Pons (tissue), 1 donor: ENCODE results near the gene ARNT2.

Experiments used
- DNase-seq: peaks from one replicate; pipeline ENCODE4 v3.0.0-alpha.2; 2016; ENCODE audit warnings: low spot score

The ARNT2 gene

DNA sequence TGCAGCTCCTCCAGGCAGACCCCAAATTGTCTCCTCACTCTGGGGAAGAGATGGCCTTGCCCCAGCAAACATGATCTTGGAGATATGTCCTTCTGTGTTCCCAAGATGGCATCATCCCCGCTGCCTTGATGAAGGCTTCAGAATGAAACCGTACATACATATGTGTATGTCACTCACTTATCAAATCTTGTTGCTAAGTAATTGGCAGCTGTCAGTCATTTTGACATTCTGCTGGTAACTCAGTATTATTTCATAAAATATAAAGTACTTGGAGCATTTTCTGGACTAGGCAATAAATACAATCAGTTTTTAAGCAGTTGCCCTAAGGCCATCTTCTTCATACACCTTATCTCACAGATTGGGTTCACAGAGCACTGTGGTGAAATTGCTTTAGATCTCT lies 62.4 kb downstream of the ARNT2 start:
- DNase-seq: no peak

DNA sequence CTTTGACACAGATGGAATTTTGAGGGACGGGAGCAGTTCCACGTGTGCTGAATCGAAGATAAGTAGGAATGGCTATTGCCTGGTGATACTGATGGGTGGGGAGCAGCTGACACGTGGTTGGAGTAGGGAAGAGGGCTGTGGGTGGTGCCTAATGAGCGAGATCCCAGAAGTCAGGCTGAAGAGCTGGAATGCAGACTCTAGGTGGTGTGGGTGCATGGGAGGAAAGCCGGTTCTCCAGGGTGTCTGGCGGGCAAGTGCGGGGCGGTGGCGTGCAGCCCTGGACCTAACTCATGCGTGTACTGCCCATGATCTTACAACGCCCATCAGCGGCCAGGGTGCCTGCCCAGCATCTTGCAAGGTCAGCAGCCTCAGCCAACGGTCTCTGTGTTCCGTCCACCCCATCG lies 63.1 kb downstream of the ARNT2 start:
- no peak for DNase-seq

DNA sequence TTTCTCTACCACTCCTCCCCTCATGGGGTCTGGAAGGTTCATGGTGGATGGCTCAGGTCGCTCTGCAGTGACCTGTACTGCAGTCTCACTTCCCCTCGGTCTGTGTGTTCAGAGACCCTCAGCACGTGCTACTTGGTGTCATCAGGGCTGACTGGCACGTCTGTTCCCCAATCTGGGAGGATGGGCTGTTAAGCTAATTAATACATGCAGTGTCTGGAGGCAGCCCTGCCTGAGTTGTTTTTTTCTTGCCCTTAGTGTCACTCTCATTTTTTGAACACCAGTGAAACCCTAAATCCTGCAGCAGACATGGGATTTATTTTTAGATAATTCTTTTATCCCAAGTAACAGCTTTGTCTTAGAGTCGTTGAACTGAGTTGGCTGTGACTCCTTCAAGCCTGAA lies 64.6 kb downstream of the ARNT2 start:
- no peak for DNase-seq

DNA sequence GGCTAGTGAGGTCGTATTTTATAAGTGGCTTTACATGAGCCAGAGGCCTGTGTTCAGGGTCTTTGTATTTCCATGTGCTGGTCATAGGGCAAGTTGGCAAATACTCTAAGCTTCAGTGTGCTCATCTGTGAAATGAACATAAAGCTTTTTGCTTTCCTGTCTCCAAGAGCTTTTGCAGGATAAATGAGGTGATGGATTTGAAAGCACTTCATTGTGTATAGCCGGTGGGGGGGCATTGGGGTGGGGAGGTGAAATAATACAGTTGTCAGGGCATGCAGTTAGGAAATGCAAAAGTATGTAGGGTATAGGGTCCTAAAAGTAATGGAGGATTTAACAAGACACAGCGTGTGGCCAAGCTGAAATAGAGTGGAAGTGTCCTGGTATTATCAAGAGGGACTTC lies 67.7 kb downstream of the ARNT2 start:
- DNase-seq: no peak

DNA sequence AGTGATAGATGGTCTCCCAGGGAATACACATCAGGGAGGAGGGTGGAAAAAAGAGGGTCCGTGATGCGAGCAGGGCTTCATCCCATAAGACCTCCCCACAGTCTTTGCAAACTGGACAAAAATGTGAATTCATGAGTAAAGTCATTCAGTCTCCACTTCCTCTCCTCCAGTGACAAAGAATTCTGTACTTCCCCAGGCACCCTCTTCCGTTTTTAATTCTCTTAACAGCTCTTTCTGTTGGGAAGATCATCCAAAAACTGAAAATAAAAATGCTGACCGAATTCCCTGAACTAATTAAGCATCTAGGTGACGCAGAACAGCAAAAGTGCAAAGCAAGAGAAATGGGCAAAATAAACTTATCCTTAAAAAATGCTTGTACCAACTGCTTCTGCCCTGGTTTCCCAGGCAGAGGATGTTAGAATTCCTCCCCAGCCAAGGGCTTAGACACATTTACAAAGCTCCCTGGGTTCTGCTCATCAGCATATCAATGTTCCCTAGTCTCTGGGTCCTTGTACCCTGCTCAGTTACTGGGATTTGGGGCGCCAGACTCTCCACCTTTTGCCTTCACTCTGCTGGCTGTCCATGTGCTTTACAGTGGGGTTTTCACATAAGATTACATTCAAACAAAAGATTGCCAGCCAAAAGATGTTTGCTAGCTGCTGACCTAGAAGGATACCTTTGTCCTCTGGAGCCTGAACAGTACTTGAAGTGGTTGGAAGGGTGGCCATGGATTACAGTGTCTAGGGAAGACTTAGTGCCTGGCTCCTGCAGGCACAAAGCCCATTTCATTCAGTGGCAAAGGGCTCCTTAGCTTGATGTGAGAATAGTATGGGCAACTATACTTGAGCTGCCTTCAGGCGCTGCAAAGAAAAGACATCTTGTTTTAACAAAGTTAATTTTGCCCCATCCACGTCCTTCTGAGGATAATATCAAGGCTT lies 69.4 kb downstream of the ARNT2 start:
- peak; percentile 27 for DNase-seq

GRCh38 chr15:80474224-80475215 lies 70.3 kb downstream of the ARNT2 start:
- no peak for DNase-seq

DNA sequence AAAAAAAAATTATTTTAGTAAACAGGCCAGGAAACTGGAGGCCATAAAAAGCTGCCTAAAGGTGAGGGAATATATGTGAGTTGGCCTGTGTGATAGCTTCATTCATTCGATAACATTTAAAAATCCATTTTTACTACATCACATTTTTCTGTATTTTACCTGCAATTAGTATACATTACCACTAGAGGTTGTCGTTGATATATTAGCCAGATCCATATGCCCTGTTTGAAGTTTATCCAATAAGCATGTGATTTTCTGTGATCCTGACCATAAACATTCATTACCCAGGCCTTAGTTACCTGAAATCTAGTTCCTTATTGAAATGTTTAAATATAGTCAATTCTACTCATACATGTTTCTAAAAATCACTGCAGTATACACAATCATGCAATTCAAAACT lies 71.4 kb downstream of the ARNT2 start:
- DNase-seq: no peak

GRCh38 chr15:80476036-80476435 lies 71.9 kb downstream of the ARNT2 start:
- no peak for DNase-seq

DNA sequence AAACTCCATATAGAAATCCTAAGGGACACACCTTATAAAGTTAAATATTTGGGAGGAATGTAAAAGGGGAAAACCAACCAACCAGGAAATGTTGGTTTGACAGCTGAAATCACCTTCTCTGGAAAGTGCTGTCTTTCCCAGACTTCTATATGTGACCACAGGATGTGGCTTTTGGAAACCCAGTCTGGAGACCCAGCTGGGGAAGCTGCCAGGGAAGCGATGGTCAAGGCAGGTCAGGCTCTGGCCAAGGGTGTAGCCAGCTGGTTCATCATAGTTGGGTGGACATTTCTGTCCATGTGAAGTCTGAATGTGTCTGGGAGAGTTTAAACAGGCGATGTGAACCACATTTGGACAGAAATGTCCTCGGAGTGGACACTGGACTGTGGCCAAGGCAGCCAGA lies 73.9 kb downstream of the ARNT2 start:
- no peak for DNase-seq

GRCh38 chr15:80479191-80479590 lies 75.0 kb downstream of the ARNT2 start:
- no peak for DNase-seq

DNA sequence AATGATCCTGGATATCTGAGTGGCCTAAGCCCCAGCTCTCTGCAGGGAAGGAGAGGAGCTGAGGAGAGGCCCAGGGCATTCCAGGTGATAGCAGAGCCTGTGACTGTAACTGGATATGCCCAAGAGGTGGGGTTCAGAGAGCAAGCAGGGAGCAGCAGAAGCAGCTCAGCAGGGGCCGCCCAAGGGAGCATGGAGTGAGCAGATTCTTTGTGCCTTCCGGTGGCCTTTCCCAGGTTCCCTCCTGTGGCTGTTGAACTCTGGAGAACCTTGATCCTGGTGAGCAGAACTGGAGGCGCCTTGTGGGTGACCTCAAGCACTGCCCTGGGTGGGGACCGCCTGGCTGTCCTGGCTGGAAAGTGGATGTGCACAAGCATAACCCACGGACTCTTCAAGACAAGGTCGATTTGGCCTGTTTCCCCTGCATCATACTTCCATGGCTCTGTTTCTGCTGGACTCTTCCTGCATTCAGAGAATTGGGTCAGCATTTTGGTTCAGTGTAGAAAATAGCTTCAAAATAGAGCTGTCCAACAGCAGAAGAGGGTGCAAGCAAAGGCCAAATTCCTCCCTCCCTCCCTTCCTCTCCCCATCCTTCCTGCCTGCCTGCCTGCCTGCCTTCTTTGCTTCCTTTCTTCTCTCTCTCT lies 76.1 kb downstream of the ARNT2 start:
- DNase-seq: no peak

DNA sequence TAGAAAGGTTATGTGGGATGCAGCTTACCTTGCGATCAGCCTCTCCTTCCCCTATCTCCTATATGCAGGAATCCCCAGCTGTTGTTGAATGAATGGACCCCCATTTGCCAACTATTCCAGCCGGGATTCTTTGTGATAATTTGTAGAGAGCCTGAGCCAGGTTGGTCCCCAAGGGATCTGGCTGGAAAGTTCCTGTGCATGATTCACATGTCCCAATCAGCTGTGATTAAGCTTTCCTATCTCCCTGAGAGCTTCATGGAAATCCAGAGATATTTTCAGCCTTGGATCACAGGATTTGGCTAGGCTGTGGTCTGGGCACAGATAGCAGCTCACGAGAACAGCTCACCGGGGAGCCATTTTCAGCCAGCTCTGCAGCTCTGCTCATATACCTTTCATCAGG lies 76.7 kb downstream of the ARNT2 start:
- DNase-seq: no peak

- no peak for DNase-seq
Measured at GRCh38 chr15:80482696-80483095, 78.5 kb downstream of the ARNT2 start.

GRCh38 chr15:80483725-80484161 lies 79.6 kb downstream of the ARNT2 start:
- DNase-seq: no peak

- DNase-seq: no peak
Measured at GRCh38 chr15:80484333-80484864, 80.2 kb downstream of the ARNT2 start.

GRCh38 chr15:80485370-80486164 lies 81.4 kb downstream of the ARNT2 start:
- DNase-seq: no peak

DNA sequence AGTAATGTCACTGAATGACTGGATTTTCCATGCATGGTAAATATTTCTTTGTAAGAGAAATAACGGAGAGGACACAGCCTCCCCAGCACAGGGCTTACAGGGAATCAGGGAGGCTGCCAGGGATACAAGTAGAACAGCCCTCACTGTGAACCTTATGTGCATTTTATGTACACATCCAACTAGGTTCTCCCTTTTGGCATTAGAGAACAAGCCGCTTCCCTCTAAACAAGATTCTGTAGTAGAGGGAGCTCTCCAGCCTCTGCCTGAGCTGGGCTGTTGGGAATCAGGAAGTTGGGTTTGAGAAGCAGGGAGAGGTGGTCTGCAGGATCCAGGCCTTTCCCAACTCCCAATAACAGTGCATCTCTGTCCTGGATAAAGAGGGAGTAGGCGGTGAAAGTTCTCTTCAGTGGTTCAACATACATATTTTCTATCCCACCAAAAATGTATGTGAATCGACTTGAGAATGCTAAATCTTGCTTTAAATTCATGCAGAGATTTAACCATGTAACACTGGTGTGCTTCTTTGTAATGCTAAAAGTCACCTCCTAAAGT lies 83.7 kb downstream of the ARNT2 start:
- DNase-seq: no peak

DNA sequence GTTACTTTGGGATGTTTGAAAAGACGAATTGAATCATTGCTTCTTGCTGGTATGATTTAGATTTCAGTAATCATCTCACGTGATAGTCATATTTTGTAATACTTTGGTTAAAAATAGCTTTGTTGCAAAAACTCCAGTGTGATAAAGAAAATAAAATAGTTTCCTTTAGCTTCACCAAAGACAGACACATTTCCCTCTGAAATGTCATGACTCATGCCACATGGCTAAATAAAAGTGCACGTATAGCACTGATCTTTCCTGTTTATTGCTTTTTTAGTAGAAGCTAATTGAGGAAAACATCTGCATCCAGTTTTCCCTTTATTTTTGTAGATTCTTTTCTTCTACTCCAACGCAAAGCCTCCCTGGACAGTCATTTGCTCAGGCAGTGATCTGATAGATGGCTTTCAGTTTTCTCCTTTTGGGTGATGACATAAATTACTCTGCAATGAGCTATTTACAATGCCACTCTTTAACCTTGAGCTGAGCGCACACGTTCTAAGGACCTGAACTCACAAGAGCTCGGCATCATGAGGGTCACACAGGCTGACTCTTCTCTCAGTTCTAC lies 84.9 kb downstream of the ARNT2 start:
- no peak for DNase-seq

GRCh38 chr15:80490431-80490990 lies 86.3 kb downstream of the ARNT2 start:
- DNase-seq: no peak
